GM12865 (cell line): Measurements from ENCODE around the gene BLID.

Experiments used
- DNase-seq: peaks from one replicate; pipeline ENCODE4 v3.0.0; 2010; ENCODE audit warnings: low read depth
- H3K4me3 ChIP-seq: 2 replicates; pipeline ENCODE4 v1.5.1; 2011; ENCODE audit warnings: mild to moderate bottlenecking, low read depth, low read length, control low read depth
- CTCF ChIP-seq: IDR thresholded peaks from 2 replicates; pipeline ENCODE4 v1.5.1; 2011; ENCODE audit warnings: low read length, control low read depth, low read depth, inconsistent platforms; ENCODE audit not compliant: insufficient read depth; ENCODE audit errors: missing control alignments

Gene BLID

DNA sequence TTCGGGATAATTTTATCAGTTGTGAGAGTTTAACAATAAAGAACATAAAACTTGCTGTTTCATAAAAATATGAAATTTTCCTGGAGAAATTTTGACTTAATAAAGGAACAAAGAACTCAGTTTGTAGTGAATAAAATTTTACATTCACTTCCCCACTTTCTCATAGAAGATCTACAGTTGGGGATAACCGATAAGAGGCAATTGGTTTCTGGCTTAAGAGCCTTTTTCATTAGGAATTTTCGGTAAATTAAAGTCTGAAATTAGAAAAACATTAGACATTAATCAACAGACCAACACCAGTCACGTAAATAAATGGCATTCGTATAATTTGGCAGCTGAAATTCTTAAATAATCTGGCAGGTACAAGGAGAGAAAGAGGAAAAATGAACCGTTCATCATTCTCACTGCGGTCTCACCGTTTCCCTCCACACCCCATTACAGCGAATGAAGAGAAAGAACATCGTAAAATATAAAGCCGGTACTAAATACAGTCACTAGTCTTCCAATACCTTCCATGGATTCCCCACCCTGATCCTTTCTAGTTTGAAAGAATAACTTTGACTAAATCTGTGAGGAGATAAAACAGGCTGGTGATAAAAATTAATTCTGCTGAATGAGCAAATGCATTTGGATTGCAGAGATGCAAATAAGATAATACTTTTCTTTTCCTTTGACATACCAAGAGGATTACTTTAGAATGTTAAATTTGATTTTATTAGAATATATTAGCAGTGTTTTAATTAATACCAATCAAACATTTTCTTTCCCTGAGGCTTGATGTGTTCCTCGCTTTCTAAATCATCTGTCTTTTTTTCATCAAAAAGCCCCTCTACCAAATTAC, 19.5 kb downstream of the BLID start:
- no peak for TF ChIP-seq CTCF
- no peak overlapping the region for H3K4me3 ChIP-seq
- no peak for DNase-seq

GRCh38 chr11:122095681-122096262, 20.2 kb downstream of the BLID start:
- no peak overlapping the region for H3K4me3 ChIP-seq
- DNase-seq: no peak

GRCh38 chr11:122094836-122095235, 21.2 kb downstream of the BLID start:
- no peak for TF ChIP-seq CTCF
- no peak overlapping the region for H3K4me3 ChIP-seq
- no peak for DNase-seq

More at GRCh38 chr11:122095681-122096262, 20.2 kb downstream of the BLID start:
- TF ChIP-seq CTCF: no peak

GRCh38 chr11:122093731-122094275, 22.2 kb downstream of the BLID start:
- DNase-seq: no peak
- no peak for TF ChIP-seq CTCF
- no peak overlapping the region for H3K4me3 ChIP-seq

DNA sequence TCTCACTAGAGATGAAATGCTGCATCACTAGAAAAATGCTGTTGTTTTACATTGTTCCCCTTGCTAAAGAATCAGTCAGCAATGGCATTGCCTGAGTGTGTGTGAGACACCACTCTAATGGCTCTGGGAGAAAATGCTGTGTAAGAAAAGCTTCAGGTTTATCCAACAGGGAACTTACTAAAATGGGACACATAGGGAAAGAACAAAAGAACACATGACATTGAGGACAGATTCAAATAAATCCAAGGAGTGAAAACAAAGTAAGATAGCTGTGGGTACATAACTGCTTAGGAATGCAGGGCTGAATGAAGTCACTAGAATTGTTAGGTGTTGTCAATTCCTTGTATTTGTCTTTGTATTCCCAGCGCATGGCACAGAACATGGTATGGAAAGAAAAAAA, 24.2 kb downstream of the BLID start:
- DNase-seq: no peak
- no peak for TF ChIP-seq CTCF
- no peak overlapping the region for H3K4me3 ChIP-seq

- no peak overlapping the region for H3K4me3 ChIP-seq
- DNase-seq: no peak
- TF ChIP-seq CTCF: no peak
Measured at GRCh38 chr11:122089111-122089510, 26.9 kb downstream of the BLID start.

DNA sequence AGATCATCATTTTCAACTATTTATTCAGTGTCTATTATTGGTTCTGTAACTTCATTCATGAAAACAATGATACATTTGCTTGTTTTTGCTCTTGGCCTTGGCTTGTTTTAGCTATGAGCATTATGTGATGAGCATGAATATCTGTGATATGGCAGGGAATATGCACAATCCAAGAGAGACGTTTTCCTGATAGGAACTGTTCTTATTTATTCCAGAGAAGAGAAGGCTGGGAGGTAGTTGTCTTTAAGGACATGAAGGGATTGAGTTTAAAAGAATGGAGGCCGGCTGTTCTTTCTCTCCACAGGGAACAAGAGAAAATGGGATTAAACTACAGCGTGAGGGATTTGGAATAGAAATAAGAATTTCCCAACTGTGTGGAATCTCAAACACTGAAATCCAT, 30.3 kb downstream of the BLID start:
- no peak overlapping the region for H3K4me3 ChIP-seq
- no peak for DNase-seq
- TF ChIP-seq CTCF: no peak
